ENCODE measurements around the gene TBX3.

GRCh38 chr12:114729731-114730130 is 45.8 kb upstream of the TBX3 start:
- TF ChIP-seq REST (IDR thresholded peaks at IDR 0.05; ENCODE audit: low read depth) (no peak), MAX (IDR thresholded peaks at IDR 0.05) (no peak), CREB1 (IDR thresholded peaks at IDR 0.05; ENCODE audit: low read depth) (no peak), RAD21 (IDR thresholded peaks at IDR 0.05; ENCODE audit: low read depth) (no peak), NFIC (IDR thresholded peaks at IDR 0.05) (no peak), YY1 (IDR thresholded peaks at IDR 0.05; ENCODE audit: low read depth) (no peak), TEAD4 (IDR thresholded peaks at IDR 0.05) (no peak), ZBTB7A (IDR thresholded peaks at IDR 0.05; ENCODE audit: low read depth) (no peak), EP300 (IDR thresholded peaks at IDR 0.05; ENCODE audit: borderline replicate concordance) (no peak), EGR1 (IDR thresholded peaks at IDR 0.05) (no peak), TCF12 (IDR thresholded peaks at IDR 0.05; ENCODE audit: low read depth) (no peak), FOXM1 (IDR thresholded peaks at IDR 0.05; ENCODE audit: borderline replicate concordance, low read depth) (no peak), TAF1 (IDR thresholded peaks at IDR 0.05; ENCODE audit: low read depth) (no peak)
